ENCODE results near the gene KRT17.
"Not testable (repeated sequence)": the region's sequence is repeated elsewhere in the genome, so short reads cannot be mapped to it uniquely, and the experiment has no call there.

The KRT17 gene

GRCh38 chr17:41619036-41619926 is 5.1 kb downstream of the KRT17 start:
- no peak for DNase-seq

DNA sequence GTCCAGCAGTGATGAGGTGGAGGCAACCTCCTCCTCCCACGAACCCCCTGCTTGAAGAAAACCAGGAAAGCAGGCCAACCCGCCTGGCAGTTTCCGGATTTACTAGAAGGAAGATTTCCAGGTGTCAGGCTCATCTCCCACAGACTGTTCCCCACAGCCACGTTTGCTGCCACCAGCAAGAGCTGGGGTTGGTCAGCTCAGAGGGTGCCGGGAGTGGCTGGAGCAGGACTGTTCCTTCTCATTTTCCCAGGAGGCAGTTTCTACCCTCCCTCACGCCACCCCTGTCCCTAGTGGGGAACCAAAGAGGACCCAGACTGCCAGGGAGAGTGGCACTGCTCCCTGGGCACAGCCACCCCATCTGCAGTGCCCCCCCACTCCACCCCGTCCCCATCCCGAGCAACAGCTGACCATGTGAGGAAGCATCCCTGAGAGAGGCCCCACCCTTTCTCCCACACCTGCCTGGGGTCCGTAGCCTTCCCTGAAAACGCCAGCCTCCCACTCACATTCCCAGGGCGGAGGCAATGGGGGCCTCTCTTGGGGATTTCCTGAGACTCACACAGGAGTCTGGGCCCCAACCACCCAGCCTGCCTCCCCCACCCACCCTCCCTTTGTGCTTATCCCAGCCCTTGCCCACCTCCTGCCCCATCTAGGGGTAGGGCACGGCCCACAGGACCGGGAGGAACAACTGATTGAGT is 5.9 kb downstream of the KRT17 start:
- DNase-seq: no peak

GRCh38 chr17:41617698-41618097 is 6.7 kb downstream of the KRT17 start:
- no peak for DNase-seq

DNA sequence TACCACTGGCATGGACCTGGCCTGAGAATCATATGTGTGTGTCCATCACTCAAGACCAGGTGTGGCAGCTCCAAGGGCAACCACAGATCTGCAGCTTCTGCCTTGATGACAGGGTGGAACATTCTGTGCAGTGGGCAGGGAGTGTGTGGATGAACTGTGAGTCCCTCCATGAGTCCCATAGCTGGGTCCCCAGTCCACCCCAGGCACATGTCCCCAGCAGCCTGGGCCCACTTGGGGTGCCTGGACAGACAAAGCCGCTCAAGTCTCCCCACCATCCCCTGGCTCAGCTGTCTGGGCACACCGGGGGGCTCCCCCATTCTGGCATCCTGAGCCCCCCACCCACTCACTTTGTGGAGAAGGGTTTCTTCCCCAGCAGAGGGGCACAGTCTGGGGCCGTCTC is 7.2 kb downstream of the KRT17 start:
- no peak for DNase-seq

DNA sequence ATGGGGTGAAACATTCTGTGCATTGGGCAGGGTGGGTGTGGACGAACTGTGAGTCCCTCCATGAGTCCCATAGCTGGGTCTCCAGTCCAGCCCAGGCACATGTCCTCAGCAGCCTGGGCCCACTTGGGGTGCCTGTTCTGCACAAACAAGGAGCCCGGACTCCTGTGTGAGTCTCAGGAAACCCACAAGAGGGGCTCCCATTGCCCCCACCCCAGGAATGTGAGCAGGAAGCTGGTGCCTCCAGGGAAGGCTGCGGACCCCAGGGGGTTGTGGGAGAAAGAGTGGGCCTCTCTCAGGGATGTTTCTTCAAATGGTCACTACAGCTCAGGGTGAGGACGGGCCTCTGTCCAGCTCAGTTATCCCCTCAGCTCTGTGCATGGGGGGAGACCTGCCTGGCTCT is 7.9 kb downstream of the KRT17 start:
- DNase-seq: not testable (repeated sequence)

DNA sequence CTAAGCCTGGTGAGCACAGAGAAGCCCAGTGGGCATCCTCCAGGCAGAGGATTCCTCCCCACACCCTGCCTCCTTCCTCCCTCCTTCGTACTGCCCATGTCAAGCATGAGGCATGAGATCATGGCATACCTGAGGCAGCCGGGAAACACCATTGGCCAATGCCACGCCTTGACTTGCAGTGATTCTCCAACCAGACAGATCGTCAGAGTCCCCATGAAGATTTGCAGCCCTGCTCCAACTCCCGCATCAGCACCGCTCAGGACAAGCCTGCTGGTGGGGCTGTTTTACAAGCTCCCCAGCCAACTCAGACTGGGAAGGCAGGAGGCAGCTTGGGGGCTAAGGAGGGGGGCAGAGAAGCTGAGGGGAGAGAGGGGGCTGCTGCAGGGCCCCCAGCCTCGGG is 8.9 kb downstream of the KRT17 start:
- no peak for DNase-seq

GRCh38 chr17:41614767-41615166 is 9.6 kb downstream of the KRT17 start:
- DNase-seq: not testable (repeated sequence)

GRCh38 chr17:41614098-41614497 is 10.3 kb downstream of the KRT17 start:
- no peak for DNase-seq

DNA sequence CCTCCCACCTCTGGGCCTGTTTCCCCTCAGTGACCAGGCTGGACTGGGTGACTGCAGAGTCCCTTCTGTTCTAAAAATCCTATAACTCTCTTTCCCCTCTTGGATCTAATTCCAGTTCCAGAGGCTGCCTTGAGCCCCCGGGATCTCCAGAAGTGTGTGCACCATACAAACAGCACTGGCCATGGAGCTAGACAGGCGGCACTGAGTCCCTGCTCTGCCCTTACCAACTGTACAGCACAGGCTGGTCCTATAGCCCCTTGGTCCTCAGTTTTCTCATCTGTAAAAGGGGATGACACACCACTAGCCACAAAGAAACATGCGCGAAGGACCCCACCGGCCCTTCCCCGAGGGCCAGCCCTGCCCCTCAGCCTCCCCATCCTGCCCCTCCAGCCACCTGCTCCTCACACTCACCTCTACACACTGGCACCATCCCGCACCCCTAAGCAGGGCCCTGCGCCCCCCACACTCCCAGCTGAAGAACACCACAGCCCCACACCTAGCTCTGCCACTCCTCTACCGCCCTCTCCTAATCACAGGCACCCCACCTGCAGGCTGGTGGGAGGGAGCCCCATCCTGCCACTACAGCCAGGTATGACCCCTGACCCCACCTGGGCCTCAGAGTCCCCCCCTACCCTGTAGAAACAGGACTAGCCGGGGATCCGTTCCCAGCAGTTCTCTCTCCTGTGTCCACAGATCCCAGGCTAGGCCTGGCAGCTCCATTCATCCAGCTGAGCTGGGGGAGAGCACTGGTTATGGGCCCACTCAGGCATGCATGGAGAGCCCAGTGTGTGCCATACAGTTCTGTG is 10.9 kb downstream of the KRT17 start:
- DNase-seq: no peak

DNA sequence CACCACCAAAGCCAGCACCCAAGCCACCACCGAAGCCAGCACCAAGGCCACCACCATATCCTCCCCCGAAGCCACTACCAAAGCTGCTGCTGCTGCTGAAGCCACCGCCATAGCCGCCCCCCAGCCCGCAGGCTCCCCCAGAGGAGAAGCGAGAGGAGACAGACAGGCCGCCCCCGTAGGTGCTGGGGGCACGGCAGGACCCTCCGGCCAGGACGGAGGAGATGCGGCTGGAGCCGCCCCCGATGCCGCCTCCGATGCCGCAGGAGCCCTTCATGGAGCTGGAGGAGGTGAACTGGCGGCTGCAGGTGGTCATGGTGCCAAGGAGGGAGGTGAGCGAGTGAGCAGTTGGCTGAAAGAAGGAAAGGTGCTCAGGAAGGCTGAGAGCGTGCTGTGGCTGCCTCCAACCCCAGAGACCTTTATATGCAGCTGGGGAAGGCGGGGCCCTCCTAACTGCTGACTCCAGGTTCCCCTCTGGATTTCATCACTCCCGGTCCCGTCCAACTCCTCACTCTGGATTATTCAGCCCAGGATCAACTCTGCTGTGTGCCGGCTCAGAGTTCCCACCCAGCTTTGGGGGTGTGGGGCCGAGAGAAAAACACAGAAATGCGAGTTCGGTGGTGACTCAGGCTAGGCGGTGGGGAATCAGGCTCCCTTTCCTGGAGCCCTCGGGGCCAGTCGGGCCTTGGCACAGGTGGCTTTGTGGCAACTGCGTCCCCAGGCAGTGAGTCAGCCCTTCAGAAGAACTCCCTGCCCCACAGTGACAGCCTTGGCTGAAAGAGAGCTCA is 11.8 kb downstream of the KRT17 start, which contains the start of gene KRT16:
TSS of gene KRT16 (minus strand) at position 392 of the 785 bp plus-strand sequence. CDS start at position 313, 79 bp downstream.
- not testable (repeated sequence) for DNase-seq

- DNase-seq: no peak
Measured at GRCh38 chr17:41610965-41611640, 13.3 kb downstream of the KRT17 start.

GRCh38 chr17:41610061-41610517 is 14.3 kb downstream of the KRT17 start:
- DNase-seq: not testable (repeated sequence)

DNA sequence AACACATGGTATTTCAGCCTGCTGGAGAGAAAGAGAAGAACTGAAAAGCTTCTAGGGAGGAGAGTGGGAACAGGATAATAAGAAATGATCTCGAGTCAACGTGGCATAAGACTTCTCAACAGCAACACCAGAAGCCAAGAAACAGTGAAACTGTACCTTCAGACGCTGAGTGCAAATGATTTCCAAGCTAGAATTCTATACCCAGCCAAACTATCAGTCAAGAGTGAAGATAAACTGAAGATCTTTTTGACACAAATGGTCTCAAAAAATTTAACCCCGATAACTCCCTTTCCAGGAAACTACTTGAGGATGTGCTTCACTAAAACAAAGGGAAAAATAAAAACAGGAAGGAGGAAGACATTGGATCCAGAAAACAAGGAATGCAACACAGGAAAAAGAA is 17.4 kb downstream of the KRT17 start:
- not testable (repeated sequence) for DNase-seq

DNA sequence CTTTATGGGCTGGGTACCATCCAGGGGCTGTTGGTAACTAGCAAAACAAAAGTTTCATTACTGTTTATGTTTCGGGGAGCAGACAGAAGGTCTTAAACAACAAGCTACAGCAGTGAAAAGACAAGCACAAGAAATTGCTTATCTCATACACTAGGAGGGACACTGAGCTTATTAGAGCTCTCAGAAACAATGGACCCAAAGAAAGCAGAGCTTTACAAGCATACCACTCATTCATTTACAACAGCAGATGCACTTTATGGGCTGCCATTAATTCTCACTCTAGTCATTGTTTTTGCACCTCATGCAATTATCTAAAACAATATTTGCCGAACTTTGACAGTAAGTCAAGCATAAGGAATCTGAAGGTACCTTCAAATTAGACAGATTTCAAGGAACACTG is 21.9 kb downstream of the KRT17 start:
- no peak for DNase-seq

DNA sequence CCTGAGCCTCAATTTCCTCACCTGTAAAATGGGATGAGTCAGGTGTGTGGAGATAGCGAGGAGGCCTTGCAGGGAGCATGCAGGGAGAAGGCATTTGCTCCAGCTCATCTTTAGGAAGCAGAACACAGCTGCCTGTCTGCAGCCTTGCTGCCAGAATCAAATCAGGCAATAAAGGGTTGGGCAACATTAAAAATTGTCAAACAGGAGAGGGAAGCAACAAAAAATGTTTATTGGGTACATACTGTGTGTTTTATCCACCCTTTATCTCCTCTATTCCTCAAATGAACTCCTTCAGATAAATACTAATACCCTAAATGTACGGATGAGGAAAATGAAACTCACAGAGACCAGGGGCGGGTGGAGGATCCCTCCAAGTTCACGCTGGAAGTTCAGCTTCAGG is 24.1 kb downstream of the KRT17 start:
- DNase-seq: no peak

DNA sequence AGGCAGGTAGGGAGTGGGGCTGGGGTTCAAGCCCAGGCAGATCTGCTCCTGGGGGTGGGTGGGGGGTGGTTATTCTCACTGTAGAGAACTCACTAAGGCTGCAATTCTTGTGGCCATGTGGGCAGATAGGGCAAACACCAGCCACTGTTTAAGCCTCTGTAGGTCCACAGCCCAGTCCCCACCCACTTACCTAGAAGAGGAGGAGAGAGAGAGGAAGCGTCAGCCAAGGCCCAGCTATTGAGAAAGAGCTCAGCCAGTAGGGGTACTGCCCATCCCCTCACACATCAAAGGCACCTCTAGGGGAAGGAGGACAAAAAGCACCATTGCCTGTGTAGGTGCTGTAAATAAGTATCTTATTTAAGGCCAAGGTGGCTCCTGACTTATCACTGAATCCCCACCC is 24.7 kb downstream of the KRT17 start:
- no peak for DNase-seq

DNA sequence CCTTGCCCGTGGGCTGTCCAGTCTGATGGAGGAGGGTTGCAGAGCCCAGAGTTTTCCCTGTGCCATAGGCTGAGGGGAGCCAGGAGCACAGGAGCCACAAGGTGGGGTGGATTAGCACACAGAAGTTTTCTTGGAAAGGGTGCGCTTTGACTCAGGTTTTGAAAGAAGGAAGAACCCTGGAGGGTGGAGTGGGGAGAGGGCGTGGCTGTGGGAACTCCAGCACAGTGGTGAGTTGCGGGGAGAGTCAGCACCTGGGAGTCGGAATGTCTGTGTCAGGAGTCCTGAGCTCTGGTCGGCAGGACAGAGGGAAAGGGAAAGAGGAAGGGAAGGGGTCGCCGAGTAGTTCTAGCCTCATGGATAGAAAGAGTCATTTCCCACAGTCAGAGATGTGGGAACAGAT is 28.8 kb downstream of the KRT17 start:
- DNase-seq: no peak

DNA sequence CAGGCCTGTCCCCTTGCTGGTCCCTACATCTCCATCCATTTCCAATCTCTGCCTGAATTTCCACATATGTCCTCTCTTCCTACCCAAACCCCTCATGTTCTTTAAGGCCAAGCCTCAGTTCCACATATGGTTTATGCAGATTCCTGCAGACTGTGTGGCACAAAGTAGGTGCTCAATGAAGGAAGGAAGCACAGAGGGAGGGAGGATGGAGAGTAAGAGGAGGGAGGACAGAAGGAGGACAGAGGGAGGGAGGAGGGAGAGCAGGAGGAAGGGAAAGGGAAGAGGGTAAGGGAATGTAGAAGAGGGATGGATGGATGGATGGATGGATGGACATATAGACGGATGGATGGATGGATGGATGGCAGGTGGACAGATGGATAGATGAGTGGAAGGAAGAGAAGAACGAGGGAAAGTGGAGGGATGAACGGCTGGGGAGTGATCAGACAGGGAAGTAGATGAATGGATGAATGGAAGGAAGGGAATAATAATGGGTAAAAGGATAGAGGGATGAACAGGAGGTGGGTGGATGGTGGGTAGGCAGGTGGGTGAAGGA is 29.9 kb downstream of the KRT17 start:
- no peak for DNase-seq

- no peak for DNase-seq
Measured at GRCh38 chr17:41593306-41593981, 30.9 kb downstream of the KRT17 start.

DNA sequence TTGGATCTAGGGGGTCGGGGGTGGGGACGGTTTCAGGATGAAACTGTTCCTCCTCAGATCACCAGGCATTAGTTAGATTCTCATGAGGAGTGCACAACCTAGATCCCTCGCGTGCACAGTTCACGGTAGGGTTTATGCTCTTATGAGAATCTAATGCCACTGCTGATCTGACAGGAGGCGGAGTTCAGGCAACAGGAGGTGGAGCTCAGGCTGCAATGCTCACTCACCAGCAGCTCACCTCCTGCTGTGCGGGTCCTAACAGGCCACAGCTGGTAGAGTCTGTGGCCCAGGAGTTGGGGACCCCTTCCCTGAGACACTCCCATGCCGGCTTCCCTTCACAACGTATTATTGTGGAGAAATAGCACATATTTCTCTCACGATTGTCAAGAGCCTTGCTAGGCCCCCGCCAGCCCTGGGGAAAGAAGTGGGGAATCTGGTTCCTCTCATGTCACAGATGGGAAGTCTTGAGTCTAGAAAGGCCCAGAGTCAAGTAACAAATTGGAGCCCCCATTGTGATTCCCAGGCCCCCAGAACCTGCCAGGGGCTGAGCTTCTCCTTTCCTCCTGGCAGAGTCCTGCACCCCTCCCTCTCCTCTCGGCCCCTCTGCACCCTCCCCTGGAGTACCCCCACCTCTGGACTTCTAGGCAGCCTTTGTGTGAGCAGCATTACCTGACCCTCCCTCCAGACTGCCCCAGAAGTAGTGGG is 31.6 kb downstream of the KRT17 start:
- DNase-seq: no peak
